HUES6 (cell line): ENCODE data around the gene NTPCR.

Source experiments
- H3K27ac ChIP-seq: 2 replicates; pipeline ENCODE4 v1.7.0; 2013; ENCODE audit warnings: low read depth, mild to moderate bottlenecking, low read length, inconsistent platforms
- H3K27me3 ChIP-seq: 2 replicates; pipeline ENCODE4 v1.6.1; 2013; ENCODE audit warnings: low read length; ENCODE audit not compliant: control insufficient read depth, insufficient read depth
- H3K36me3 ChIP-seq: 2 replicates; pipeline ENCODE4 v1.6.1; 2013; ENCODE audit warnings: low read length; ENCODE audit not compliant: control insufficient read depth, insufficient read depth
- H3K4me1 ChIP-seq: 2 replicates; pipeline ENCODE4 v1.6.1; 2013; ENCODE audit warnings: low read length; ENCODE audit not compliant: control insufficient read depth, insufficient read depth
- H3K4me3 ChIP-seq: 2 replicates; pipeline ENCODE4 v1.5.1; 2013; ENCODE audit warnings: low read depth, low read length
- H3K9ac ChIP-seq: one replicate; pipeline ENCODE4 v1.6.1; 2013; ENCODE audit warnings: mild to moderate bottlenecking, low read length
- H3K9me3 ChIP-seq: 2 replicates; pipeline ENCODE4 v1.6.1; 2013; ENCODE audit warnings: low read depth, low read length; ENCODE audit not compliant: control insufficient read depth, insufficient read depth

The NTPCR gene

DNA sequence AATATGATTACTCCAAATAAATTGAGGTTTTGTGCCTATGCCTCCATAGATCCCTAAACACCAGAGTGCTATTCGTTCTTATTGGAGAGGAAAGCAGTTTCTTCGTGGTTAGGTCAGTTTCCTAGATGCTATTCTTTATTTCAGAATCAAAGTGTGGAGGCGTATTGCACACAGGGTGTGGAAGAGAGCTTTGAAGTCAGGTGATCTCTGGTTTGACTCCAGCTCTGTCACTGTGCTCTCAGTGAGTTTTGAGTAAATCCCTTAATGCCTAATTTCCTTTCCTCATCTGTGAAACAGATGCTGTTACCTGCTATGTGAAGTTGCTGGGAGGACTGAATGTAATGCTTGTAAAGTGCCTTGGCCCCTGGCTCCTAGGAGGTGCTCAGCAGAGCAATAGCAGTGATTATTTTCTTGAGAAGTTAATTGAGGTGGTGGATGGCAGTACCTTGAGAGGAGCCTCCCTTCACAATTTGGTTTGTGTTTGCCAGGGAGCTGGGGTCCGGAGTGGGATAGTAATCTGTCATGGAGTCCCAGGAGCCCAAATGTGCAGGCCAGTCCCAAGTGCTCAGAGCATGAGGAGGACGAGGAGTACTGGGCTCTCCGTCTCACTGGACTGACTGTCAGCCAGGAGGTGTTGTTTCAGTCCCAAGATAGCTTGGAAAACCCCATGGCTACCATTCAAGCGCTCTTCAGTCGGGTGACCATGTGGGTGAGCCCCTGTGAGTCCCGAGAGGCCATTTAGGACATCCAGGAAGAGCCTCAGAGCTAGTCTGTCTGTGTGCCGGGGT is 14.9 kb downstream of the NTPCR start:
- Histone ChIP-seq H3K36me3 (peaks cover 74% of the 10 kb centered on the region), H3K9me3 (no peaks in the 10 kb centered on the region), H3K27ac (no peak overlapping the region), H3K9ac (no peak overlapping the region), H3K4me1 (no peaks in the 10 kb centered on the region; the same call in 1 of the 2 replicates), H3K27me3 (no peaks in the 10 kb centered on the region), H3K4me3 (no peak overlapping the region)

GRCh38 chr1:232965912-232966217 is 15.5 kb downstream of the NTPCR start:
- no peaks in the 10 kb centered on the region for H3K9me3 ChIP-seq
- H3K4me3 ChIP-seq, result no peak overlapping the region
- H3K4me1 ChIP-seq, result no peaks in the 10 kb centered on the region; the same call in 1 of the 2 replicates
- H3K27ac ChIP-seq, result no peak overlapping the region
- H3K27me3 ChIP-seq, result no peaks in the 10 kb centered on the region
- no peak overlapping the region for H3K9ac ChIP-seq
- peaks cover 74% of the 10 kb centered on the region for H3K36me3 ChIP-seq

DNA sequence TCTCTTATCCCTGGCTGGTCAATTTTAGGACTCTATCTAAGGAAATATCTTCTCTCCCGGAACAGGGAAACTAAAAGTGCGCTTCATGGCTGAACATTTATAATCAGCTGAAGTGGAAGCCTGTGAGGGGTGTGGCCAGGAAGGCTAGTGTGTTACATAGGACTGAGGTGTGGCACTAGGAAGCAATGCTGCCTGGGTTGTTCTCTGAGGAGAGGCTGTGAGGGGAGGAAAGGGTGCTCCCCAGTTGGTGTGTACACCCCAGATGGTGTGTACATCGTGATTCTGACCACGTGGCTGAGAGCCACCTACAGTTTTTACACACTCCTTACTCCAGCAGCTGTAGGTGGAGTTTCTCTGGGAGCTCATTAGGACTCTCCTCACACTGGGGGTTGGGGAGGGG is 16.3 kb downstream of the NTPCR start:
- H3K4me1 ChIP-seq, result no peaks in the 10 kb centered on the region; the same call in 1 of the 2 replicates
- no peak overlapping the region for H3K27ac ChIP-seq
- no peak overlapping the region for H3K9ac ChIP-seq
- no peaks in the 10 kb centered on the region for H3K27me3 ChIP-seq
- peaks cover 78% of the 10 kb centered on the region for H3K36me3 ChIP-seq
- H3K9me3 ChIP-seq, result no peaks in the 10 kb centered on the region
- H3K4me3 ChIP-seq, result no peak overlapping the region

DNA sequence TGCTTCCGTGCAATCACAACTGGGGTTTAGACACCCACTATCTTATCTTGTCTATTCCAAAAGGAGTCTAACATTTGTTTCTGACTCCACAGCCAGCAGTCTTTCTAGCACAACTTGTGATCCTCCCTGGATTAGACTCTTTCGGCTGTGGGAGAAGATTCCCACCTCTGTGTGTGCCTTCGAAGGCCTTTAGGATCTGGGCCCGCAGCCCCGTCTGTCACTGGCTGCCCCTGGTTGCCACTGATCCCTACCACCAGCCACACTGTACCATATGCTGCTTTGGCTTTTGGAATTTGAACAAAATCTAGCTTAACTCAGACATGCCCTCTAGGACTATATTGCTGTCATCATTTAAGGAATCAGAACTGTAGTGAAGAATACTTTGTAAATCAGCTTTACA is 18.0 kb downstream of the NTPCR start:
- no peaks in the 10 kb centered on the region for H3K27me3 ChIP-seq
- peaks cover 89% of the 10 kb centered on the region for H3K36me3 ChIP-seq
- H3K4me1 ChIP-seq, result no peaks in the 10 kb centered on the region; the same call in 1 of the 2 replicates

GRCh38 chr1:232968965-232969364 is 18.6 kb downstream of the NTPCR start:
- Histone ChIP-seq H3K9me3 (peaks cover 6% of the 10 kb centered on the region; the same call in 1 of the 2 replicates), H3K4me1 (no peaks in the 10 kb centered on the region; the same call in 1 of the 2 replicates), H3K27ac (no peak overlapping the region), H3K36me3 (peaks cover 89% of the 10 kb centered on the region), H3K4me3 (no peak overlapping the region), H3K27me3 (no peaks in the 10 kb centered on the region), H3K9ac (no peak overlapping the region)

More for the DNA sequence above, 18.0 kb downstream of the NTPCR start:
- no peak overlapping the region for H3K4me3 ChIP-seq
- H3K9ac ChIP-seq, result no peak overlapping the region
- no peak overlapping the region for H3K27ac ChIP-seq
- peaks cover 6% of the 10 kb centered on the region; the same call in 1 of the 2 replicates for H3K9me3 ChIP-seq

DNA sequence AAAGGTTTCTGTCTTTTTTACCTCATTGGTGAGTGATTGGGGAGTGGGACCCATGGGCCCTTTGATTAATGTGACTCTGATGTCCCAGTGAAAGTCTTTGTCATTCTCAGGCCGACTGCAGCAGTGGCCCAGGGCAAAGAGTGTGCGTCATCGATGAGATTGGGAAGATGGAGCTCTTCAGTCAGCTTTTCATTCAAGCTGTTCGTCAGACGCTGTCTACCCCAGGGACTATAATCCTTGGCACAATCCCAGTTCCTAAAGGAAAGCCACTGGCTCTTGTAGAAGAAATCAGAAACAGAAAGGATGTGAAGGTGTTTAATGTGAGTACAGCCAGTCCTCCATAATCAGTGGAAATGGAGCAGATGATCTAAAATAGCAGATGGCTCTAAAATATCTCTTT is 19.4 kb downstream of the NTPCR start:
- H3K36me3 ChIP-seq, result peaks cover 90% of the 10 kb centered on the region
- H3K27ac ChIP-seq, result no peak overlapping the region
- no peaks in the 10 kb centered on the region for H3K27me3 ChIP-seq
- H3K9ac ChIP-seq, result no peak overlapping the region
- no peaks in the 10 kb centered on the region; the same call in 1 of the 2 replicates for H3K4me1 ChIP-seq
- peaks cover 6% of the 10 kb centered on the region; the same call in 1 of the 2 replicates for H3K9me3 ChIP-seq
- H3K4me3 ChIP-seq, result no peak overlapping the region

GRCh38 chr1:232970508-232970907 is 20.1 kb downstream of the NTPCR start:
- Histone ChIP-seq H3K27ac (no peak overlapping the region), H3K4me3 (no peak overlapping the region), H3K36me3 (peaks cover 91% of the 10 kb centered on the region), H3K9ac (no peak overlapping the region), H3K27me3 (no peaks in the 10 kb centered on the region), H3K4me1 (no peaks in the 10 kb centered on the region), H3K9me3 (peaks cover 6% of the 10 kb centered on the region; the same call in 1 of the 2 replicates)

GRCh38 chr1:232973652-232974611 is 23.5 kb downstream of the NTPCR start:
- Histone ChIP-seq H3K9me3 (peaks cover 6% of the 10 kb centered on the region; the same call in 1 of the 2 replicates), H3K27me3 (no peaks in the 10 kb centered on the region), H3K36me3 (peaks cover 97% of the 10 kb centered on the region), H3K4me1 (no peaks in the 10 kb centered on the region), H3K27ac (no peak overlapping the region), H3K9ac (no peak overlapping the region), H3K4me3 (no peak overlapping the region)

- Histone ChIP-seq H3K4me3 (no peak overlapping the region), H3K27ac (no peak overlapping the region), H3K27me3 (no peaks in the 10 kb centered on the region), H3K9me3 (peaks cover 6% of the 10 kb centered on the region; the same call in 1 of the 2 replicates), H3K36me3 (peaks cover 93% of the 10 kb centered on the region), H3K9ac (no peak overlapping the region), H3K4me1 (no peaks in the 10 kb centered on the region)
Measured at GRCh38 chr1:232974971-232975370, 24.6 kb downstream of the NTPCR start.

- Histone ChIP-seq H3K9ac (no peak overlapping the region), H3K27me3 (no peaks in the 10 kb centered on the region), H3K27ac (no peak overlapping the region), H3K4me3 (no peak overlapping the region), H3K9me3 (no peaks in the 10 kb centered on the region; the same call in 1 of the 2 replicates), H3K4me1 (no peaks in the 10 kb centered on the region), H3K36me3 (peaks cover 62% of the 10 kb centered on the region)
Measured at GRCh38 chr1:232978091-232978634, 27.8 kb downstream of the NTPCR start.
